Smooth muscle cell of trachea (primary cell): ENCODE results near the gene PILRA. TPM values are rescaled to one million over a fixed set of nuclear protein-coding genes. Genes with fewer than 3 reads are reported as not detected.

Experiments used
- total RNA-seq: library from RNA; depleted of rRNA; stranded (reverse); fragments of >200 nt; gene quantifications from 2 replicates; pipeline ENCODE4 v1.2.1, GENCODE V29; 2014

PILRA gene
- total RNA-seq: 0.15 and 0.50 TPM in 2 replicates

GRCh38 chr7:100373261-100373831, at the start of gene PILRA:
TSS of gene PILRA (plus strand) at chr7:100373487. CDS start at chr7:100373657, 170 bp downstream.

GRCh38 chr7:100358027-100358856, 15.0 kb upstream of the PILRA start, which contains the start of gene PILRB:
TSS of gene PILRB (plus strand) at chr7:100358117. CDS start at chr7:100358303, 186 bp downstream.

GRCh38 chr7:100428199-100428966, 55.1 kb downstream of the PILRA start, which contains the start of gene ZCWPW1:
TSS of gene ZCWPW1 (minus strand) at chr7:100428703. CDS start at chr7:100420649, 8,054 bp downstream.

GRCh38 chr7:100429637-100430492, 56.6 kb downstream of the PILRA start, which contains the start of gene MEPCE:
TSS of gene MEPCE (plus strand) at chr7:100429831. CDS start at chr7:100430019, 188 bp downstream.

Other genes with a start within 250 kb of the PILRA start
- gene MBLAC1, start 246.5 kb upstream of the PILRA start, total RNA-seq: 2.5 and 3.6 TPM in 2 replicates
- gene LAMTOR4, start 224.6 kb upstream of the PILRA start, total RNA-seq: 59.9 and 108 TPM in 2 replicates
- gene TRAPPC14, start 214.8 kb upstream of the PILRA start, total RNA-seq: 4.8 and 7.1 TPM in 2 replicates
- gene GAL3ST4, start 204.9 kb upstream of the PILRA start, total RNA-seq: 4.1 and 12.7 TPM in 2 replicates
- 1.8 and 2.6 TPM in 2 replicates for gene GPC2, start 196.1 kb upstream of the PILRA start, total RNA-seq
- 0.66 and 1.6 TPM in 2 replicates for gene STAG3, start 195.6 kb upstream of the PILRA start, total RNA-seq
- gene PVRIG, start 153.5 kb upstream of the PILRA start, total RNA-seq: 0.17 TPM in 1 of 2 replicates, not detected in the other
- not detected in 2 replicates for gene SPDYE3, start 65.8 kb upstream of the PILRA start, total RNA-seq
- gene PILRB, start 15.4 kb upstream of the PILRA start, total RNA-seq: 7.8 and 8.9 TPM in 2 replicates
- gene ZCWPW1, start 55.2 kb downstream of the PILRA start, total RNA-seq: 1.2 and 1.3 TPM in 2 replicates
- gene MEPCE, start 56.3 kb downstream of the PILRA start, total RNA-seq: 31.6 and 38.2 TPM in 2 replicates
- 20.7 and 23.1 TPM in 2 replicates for gene PPP1R35, start 63.0 kb downstream of the PILRA start, total RNA-seq
- gene SPACDR, start 90.8 kb downstream of the PILRA start, total RNA-seq: 0.73 and 2.6 TPM in 2 replicates
- 24.9 and 35.6 TPM in 2 replicates for gene TSC22D4, start 105.7 kb downstream of the PILRA start, total RNA-seq
- gene NYAP1, start 110.4 kb downstream of the PILRA start, total RNA-seq: 1.3 and 3.5 TPM in 2 replicates
- gene AGFG2, start 165.7 kb downstream of the PILRA start, total RNA-seq: 6.1 and 8.4 TPM in 2 replicates
- gene SAP25, start 200.4 kb downstream of the PILRA start, total RNA-seq: not detected in 2 replicates
- 20.5 and 21.2 TPM in 2 replicates for gene LRCH4, start 212.6 kb downstream of the PILRA start, total RNA-seq
- gene FBXO24, start 212.8 kb downstream of the PILRA start, total RNA-seq: 0.15 and 0.33 TPM in 2 replicates
- gene PCOLCE, start 228.9 kb downstream of the PILRA start, total RNA-seq: 179 and 311 TPM in 2 replicates
- gene MOSPD3, start 239.1 kb downstream of the PILRA start, total RNA-seq: 7.1 and 7.9 TPM in 2 replicates